Spinal cord (tissue), 10 donors: ENCODE results near the gene TMEM222. TPM values are rescaled to one million over a fixed set of nuclear protein-coding genes. Genes with fewer than 3 reads are reported as not detected.

ENCODE experiments used
- DNase-seq, 6 donors: peaks; one replicate each; pipeline versions ENCODE4 v3.0.0 to v3.0.0-alpha.2; 2013 to 2015; ENCODE audit warnings: low spot score in 6 of 6, low read depth in 4 of 6
- H3K27ac ChIP-seq: one replicate; pipeline ENCODE4 v1.5.1; 2013; ENCODE audit warnings: low read depth, low read length, control low read depth
- H3K27me3 ChIP-seq: one replicate; pipeline ENCODE4 v1.6.1; 2013; ENCODE audit warnings: low read length; ENCODE audit not compliant: control insufficient read depth, insufficient read depth
- H3K36me3 ChIP-seq: one replicate; pipeline ENCODE4 v1.6.1; 2013; ENCODE audit warnings: low read length; ENCODE audit not compliant: control insufficient read depth, insufficient read depth
- H3K4me1 ChIP-seq: one replicate; pipeline ENCODE4 v1.6.1; 2013; ENCODE audit warnings: low read length; ENCODE audit not compliant: control insufficient read depth, insufficient read depth
- H3K4me3 ChIP-seq: one replicate; pipeline ENCODE4 v1.5.1; 2013; ENCODE audit warnings: low read depth, low read length, control low read depth
- H3K9me3 ChIP-seq: one replicate; pipeline ENCODE4 v1.6.1; 2013; ENCODE audit warnings: low read length; ENCODE audit not compliant: control insufficient read depth, insufficient read depth
- WGBS: methylation state at CpG from one replicate; pipeline ENCODE4 v1.1.5; 2013; ENCODE audit warnings: missing lambda C conversion rate; ENCODE audit not compliant: insufficient coverage; 5-methylcytosine and 5-hydroxymethylcytosine counted together
- polyA plus RNA-seq, 2 donors: library from polyadenylated mRNA; unstranded; fragments of 120-200 nt; gene quantifications; one replicate each; pipeline ENCODE4 v1.2.1, GENCODE V29; 2013; ENCODE audit not compliant: insufficient read length in 2 of 2
- total RNA-seq, 2 donors: library from RNA; depleted of rRNA in 1 of 2; stranded (reverse); fragments of 120-200 nt in 1 of 2; fragments of >200 nt in 1 of 2; gene quantifications; one replicate each; pipeline versions ENCODE4 v1.2.3 to v1.2.4, GENCODE V29; 2013 to 2014
- donor health status: healthy.

Gene TMEM222
- total and polyA plus RNA-seq, 4 donors: 22.6 to 63.3 (median 51.6) TPM

DNA sequence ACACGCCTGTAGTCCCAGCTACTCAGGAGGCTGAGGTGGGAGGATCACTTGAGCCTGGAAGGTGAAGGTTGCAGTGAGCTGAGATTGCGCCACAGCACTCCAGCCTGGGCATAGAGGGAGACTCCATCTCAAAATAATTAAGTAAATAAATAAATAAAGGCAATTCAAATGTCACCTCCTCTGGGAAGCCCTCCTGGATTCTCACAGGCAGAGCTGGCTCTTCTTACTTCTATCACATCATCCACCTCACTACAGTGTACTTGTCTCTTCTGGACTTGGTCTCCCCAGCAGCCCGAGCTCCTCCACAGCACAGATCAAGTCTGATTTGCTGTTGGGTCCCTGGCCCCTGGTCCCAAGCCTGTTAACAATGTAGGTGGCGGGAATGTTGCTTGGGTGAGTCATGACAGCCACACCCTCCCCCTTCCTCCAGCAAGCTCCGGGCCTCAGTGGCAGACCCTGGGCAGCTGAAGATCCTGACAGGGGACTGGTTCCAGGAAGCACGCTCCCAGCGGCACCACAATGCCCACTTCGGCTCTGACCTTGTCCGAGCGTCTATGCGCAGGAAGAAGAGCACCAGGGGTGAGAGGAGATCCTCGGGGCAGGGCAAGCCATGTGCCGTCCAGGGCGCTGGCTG lies 25.1 kb downstream of the TMEM222 start:
- Histone ChIP-seq H3K36me3 (peaks cover 7% of the 10 kb centered on the region), H3K27ac (no peak overlapping the region), H3K27me3 (peaks cover 37% of the 10 kb centered on the region), H3K4me1 (peaks cover 28% of the 10 kb centered on the region), H3K9me3 (no peaks in the 10 kb centered on the region), H3K4me3 (no peak overlapping the region)
- 91% methylated on average over 10 of the region's 14 CpGs for WGBS
- no peak for DNase-seq

DNA sequence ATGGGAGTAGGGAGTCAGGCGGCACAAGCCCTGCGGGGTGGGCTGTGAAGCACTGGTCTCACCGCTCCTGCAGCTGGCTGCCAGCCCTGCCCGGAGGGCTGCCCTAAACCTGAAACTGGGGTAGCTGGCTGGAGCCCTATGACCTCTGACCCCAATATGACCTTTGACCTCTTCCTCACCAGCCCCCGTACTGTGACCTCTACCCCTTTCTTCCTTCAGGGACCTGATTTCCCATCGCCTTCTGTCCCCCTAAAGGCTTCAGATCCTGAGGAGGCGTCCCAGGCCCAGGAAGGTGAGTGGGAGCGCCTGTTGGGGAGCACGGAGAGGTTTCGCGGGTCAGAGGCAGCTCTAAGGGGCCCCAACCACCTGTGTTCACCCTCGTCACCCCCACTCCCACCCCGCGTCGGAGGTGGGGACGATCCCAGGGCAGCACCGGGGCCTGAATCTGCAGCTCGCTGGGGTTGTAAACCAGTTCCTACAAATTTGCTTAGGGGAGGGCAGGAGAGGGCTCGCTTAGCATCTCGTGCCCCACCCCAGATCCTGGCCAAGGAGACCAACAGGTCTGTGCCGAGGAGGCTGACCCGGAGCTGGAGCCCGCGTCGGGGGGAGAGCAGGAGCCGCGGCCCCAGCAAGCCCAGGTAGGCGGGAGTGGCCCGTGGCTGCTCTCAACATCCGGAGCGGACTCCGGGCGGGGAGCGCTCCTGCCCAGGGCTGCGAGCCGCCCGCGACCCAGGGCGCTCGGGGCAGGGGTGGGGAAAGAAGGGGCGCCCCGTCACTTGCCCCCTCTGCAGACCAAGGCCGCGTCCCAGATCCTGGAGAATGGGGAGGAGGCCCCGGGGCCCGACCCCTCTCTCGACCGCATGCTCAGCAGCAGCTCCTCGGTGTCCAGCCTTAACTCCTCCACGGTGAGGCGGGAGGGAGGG lies 27.2 kb downstream of the TMEM222 start:
- no peak overlapping the region for H3K27ac ChIP-seq
- H3K4me3 ChIP-seq: peak overlapping the region; percentile 9
- H3K36me3 ChIP-seq: peaks cover 8% of the 10 kb centered on the region
- peaks cover 37% of the 10 kb centered on the region for H3K27me3 ChIP-seq
- H3K4me1 ChIP-seq: peaks cover 28% of the 10 kb centered on the region
- WGBS: 2% methylated on average over 38 of the region's 51 CpGs
- H3K9me3 ChIP-seq: no peaks in the 10 kb centered on the region
- DNase-seq: no peak

DNA sequence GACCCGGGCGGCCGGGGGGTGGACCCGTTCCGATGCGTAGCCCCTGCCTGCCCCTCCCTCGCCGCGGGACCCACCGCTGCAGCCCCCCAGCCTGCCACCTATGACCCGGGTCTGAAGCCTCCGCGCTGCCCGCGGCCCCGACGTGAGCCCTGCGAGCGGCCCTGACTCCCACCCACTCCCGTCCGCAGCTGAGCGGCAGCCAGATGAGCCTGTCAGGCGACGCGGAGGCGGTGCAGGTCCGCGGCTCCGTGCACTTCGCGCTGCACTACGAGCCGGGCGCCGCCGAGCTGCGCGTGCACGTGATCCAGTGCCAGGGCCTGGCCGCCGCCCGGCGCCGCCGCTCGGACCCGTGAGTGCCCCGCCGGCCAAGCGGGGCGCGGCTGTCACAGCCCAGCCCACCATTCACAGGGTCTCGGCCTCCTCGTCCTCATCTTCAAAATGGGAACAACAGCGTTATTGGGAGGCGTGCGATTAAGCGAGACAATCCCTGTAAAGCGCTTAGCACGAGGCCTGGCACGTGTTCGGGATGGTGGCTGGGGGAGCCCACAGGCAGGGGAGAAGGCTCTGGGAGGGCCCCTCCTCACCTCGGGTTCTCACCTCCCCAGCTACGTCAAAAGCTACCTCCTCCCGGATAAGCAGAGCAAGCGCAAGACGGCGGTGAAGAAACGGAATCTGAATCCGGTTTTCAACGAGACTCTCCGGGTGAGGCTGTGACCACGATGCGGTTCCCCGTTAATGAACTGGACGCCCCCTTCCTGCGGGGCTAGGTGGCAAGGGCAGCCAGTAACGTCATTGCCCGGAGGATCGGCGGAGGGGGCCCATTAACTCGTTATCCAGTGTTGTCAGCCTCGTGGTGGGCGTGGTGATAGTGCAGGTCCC lies 28.1 kb downstream of the TMEM222 start:
- Histone ChIP-seq H3K27ac (no peak overlapping the region), H3K4me3 (peak overlapping the region; percentile 9), H3K9me3 (no peaks in the 10 kb centered on the region), H3K27me3 (peaks cover 37% of the 10 kb centered on the region), H3K36me3 (peaks cover 8% of the 10 kb centered on the region), H3K4me1 (peaks cover 28% of the 10 kb centered on the region)
- DNase-seq: peak in 3 of 6 donors; percentile 25 to 79 (median 77)
- 2% methylated on average over 82 of the region's 84 CpGs for WGBS

DNA sequence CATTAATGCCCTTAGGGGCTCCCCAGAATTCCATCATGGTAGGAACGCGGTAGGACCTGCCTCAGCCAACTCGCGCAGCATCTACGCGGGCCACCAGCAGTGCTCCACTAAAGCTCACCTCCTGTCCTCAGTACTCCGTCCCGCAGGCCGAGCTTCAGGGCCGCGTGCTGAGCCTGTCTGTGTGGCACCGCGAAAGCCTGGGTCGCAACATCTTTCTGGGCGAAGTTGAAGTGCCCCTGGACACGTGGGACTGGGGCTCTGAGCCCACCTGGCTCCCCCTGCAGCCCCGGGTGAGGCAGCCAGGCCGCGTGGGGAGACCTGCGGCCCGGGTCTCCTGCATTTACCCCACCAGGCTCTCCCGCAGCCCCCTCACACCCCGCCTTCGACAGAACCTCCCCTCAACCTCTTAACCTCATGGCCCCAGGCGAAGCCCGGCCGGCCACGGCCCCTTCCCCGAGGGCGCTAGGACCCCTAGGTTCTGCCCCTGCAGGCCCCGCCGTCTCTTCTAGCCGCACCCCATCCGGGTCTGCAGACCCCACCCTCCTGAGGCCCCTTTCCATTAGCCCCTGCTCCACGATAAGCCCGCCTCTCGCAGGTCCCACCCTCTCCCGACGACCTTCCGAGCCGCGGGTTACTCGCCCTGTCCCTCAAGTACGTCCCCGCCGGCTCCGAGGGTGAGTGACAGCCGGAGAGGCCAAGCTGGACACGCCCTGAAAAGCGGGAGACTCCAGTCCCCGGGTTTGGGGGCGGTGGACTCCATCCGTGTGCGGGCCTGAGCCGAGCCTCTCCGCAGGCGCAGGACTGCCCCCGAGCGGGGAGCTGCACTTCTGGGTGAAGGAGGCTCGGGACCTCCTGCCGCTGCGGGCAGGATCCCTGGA lies 28.9 kb downstream of the TMEM222 start:
- Histone ChIP-seq H3K4me3 (peak overlapping the region; percentile 4), H3K4me1 (peaks cover 28% of the 10 kb centered on the region), H3K9me3 (no peaks in the 10 kb centered on the region), H3K27ac (no peak overlapping the region), H3K36me3 (peaks cover 12% of the 10 kb centered on the region), H3K27me3 (peaks cover 37% of the 10 kb centered on the region)
- peak in 1 of 6 donors; percentile 48 for DNase-seq
- WGBS: 10% methylated on average over 59 of the region's 62 CpGs

DNA sequence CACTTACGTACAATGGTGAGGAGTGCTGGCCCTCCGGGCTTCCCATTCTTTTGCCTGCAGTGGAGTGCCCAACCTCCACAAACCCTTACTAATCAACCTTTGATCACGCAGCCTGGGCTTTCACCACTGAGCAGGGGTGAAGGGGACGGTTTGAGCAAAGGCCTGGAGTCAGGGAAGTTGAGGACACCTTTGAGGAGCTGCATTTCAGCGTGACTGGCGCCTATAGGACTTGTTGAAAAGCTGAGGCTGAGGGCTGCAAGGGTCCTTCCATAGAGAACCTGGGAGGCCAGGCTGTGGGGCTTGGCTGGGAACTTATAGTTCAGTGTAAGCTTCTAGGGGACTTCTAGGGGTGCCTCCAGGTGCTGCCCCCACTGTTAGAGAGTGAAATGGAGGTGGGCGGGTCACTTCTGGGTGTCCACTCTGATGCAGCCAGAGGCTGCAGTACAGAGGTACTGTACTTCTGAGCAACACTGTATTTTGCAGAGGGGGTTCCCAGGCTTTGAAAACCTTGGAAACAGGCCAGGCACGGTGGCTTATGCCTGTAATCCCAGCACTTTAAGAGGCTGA lies 29.7 kb downstream of the TMEM222 start:
- Histone ChIP-seq H3K4me1 (peaks cover 28% of the 10 kb centered on the region), H3K36me3 (peaks cover 19% of the 10 kb centered on the region), H3K27me3 (peaks cover 41% of the 10 kb centered on the region), H3K4me3 (no peak overlapping the region), H3K9me3 (no peaks in the 10 kb centered on the region), H3K27ac (no peak overlapping the region)
- no peak for DNase-seq
- 41% methylated on average over 6 of the region's 8 CpGs for WGBS

DNA sequence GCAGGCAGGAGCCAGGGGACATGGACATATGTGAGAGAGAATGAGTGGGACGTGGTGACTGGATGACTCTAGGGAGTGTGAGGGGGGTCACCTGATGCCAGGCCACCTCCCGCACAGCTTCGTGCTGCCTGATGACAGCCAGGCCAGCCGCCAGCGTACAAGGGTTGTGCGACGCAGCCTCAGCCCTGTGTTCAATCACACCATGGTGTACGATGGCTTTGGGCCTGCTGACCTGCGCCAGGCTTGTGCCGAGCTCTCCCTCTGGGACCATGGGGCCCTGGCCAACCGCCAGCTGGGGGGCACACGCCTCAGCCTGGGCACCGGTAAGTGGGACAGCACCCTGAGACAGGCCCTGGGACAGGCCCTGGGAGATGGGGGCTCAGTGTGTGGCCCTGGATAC lies 31.2 kb downstream of the TMEM222 start:
- Histone ChIP-seq H3K4me1 (peaks cover 40% of the 10 kb centered on the region), H3K36me3 (peaks cover 25% of the 10 kb centered on the region), H3K4me3 (no peak overlapping the region), H3K27ac (no peak overlapping the region), H3K9me3 (no peaks in the 10 kb centered on the region), H3K27me3 (peaks cover 48% of the 10 kb centered on the region)
- 91% methylated on average over 11 of the region's 13 CpGs for WGBS
- no peak for DNase-seq

DNA sequence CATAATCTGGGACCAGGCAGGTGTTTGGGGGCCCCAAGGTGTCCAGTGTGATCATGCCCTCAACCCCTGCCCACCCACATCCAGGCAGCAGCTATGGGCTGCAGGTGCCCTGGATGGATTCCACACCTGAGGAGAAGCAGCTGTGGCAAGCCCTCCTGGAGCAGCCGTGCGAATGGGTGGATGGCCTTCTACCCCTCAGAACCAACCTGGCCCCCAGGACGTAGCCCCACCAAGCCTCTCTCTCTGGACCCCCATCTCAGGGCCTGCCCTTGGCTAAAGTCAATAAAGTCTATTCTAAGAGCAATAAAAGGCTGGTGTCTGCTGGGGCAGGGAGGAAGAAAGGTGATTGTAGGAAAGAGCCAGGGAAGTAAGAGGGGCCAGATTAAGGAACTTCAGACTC lies 31.7 kb downstream of the TMEM222 start:
- H3K27me3 ChIP-seq: peaks cover 50% of the 10 kb centered on the region
- H3K4me1 ChIP-seq: peaks cover 40% of the 10 kb centered on the region
- no peaks in the 10 kb centered on the region for H3K9me3 ChIP-seq
- no peak overlapping the region for H3K4me3 ChIP-seq
- DNase-seq: no peak
- H3K36me3 ChIP-seq: peaks cover 29% of the 10 kb centered on the region
- 90% methylated on average over 2 of the region's 3 CpGs for WGBS
- H3K27ac ChIP-seq: no peak overlapping the region

DNA sequence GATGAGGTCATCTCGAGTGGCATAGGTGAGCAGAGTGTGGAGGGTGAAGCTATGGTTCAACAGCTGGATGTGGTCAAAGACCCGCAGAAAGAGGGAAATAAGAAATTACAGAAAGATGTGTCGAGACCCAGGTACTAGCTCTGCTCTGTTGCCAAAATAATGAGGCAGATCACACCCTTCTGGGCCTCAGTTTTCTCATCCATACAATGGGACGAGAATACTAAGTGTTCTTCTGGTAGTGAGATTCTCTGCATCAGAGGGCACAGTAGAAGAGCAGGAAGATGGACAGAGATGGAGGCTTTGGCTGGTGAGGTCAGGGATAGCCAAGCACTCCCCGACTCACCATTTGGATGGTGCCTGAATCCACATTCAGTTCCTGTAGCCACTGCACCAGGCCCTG lies 33.7 kb downstream of the TMEM222 start:
- WGBS: 94% methylated on average over 4 of the region's 5 CpGs

More for the DNA sequence above, 33.7 kb downstream of the TMEM222 start:
- H3K27me3 ChIP-seq: peaks cover 43% of the 10 kb centered on the region
- H3K9me3 ChIP-seq: no peaks in the 10 kb centered on the region
- no peak overlapping the region for H3K4me3 ChIP-seq
- peaks cover 39% of the 10 kb centered on the region for H3K4me1 ChIP-seq
- no peak overlapping the region for H3K27ac ChIP-seq
- no peak for DNase-seq
- H3K36me3 ChIP-seq: peaks cover 29% of the 10 kb centered on the region
